Neuron (in vitro differentiated cells): ENCODE measurements around the gene ARHGEF7.

Source experiments
- H2AFZ ChIP-seq: one replicate; pipeline ENCODE4 v1.6.1; 2013; ENCODE audit warnings: low read depth, mild to moderate bottlenecking, inconsistent platforms, low read length, moderate library complexity
- H3K27me3 ChIP-seq: one replicate; pipeline ENCODE4 v1.6.1; 2013; ENCODE audit warnings: low read length; ENCODE audit not compliant: insufficient read depth
- H3K36me3 ChIP-seq: one replicate; pipeline ENCODE4 v1.6.1; 2013; ENCODE audit warnings: low read length; ENCODE audit not compliant: insufficient read depth
- H3K4me1 ChIP-seq: one replicate; pipeline ENCODE4 v1.6.1; 2013; ENCODE audit warnings: low read length; ENCODE audit not compliant: insufficient read depth
- H3K4me3 ChIP-seq: 2 replicates; pipeline ENCODE4 v1.5.1; 2013; ENCODE audit warnings: mild to moderate bottlenecking, low read length, moderate library complexity
- H3K9me3 ChIP-seq: one replicate; pipeline ENCODE4 v1.6.1; 2013; ENCODE audit warnings: low read length

The ARHGEF7 gene

GRCh38 chr13:111153977-111154332 is 38.8 kb downstream of the ARHGEF7 start:
- Histone ChIP-seq H3K27me3 (no peaks in the 10 kb centered on the region), H3K9me3 (no peaks in the 10 kb centered on the region), H3K4me3 (peak overlapping the region; percentile 82), H3K4me1 (peaks cover 18% of the 10 kb centered on the region), H3K36me3 (peaks cover 7% of the 10 kb centered on the region), H2AFZ (no peak overlapping the region)

- Histone ChIP-seq H2AFZ (no peak overlapping the region), H3K4me1 (peaks cover 18% of the 10 kb centered on the region), H3K27me3 (no peaks in the 10 kb centered on the region), H3K9me3 (no peaks in the 10 kb centered on the region), H3K4me3 (no peak overlapping the region), H3K36me3 (peaks cover 22% of the 10 kb centered on the region)
Observed at GRCh38 chr13:111156421-111156820, 41.3 kb downstream of the ARHGEF7 start.

GRCh38 chr13:111158136-111158805 is 43.2 kb downstream of the ARHGEF7 start:
- Histone ChIP-seq H3K4me3 (no peak overlapping the region), H3K27me3 (no peaks in the 10 kb centered on the region), H3K4me1 (peaks cover 12% of the 10 kb centered on the region), H2AFZ (no peak overlapping the region), H3K9me3 (no peaks in the 10 kb centered on the region), H3K36me3 (peaks cover 32% of the 10 kb centered on the region)

- Histone ChIP-seq H2AFZ (no peak overlapping the region), H3K4me3 (no peak overlapping the region), H3K4me1 (peaks cover 5% of the 10 kb centered on the region), H3K27me3 (no peaks in the 10 kb centered on the region), H3K9me3 (no peaks in the 10 kb centered on the region), H3K36me3 (peaks cover 38% of the 10 kb centered on the region)
Observed at GRCh38 chr13:111159362-111160320, 44.5 kb downstream of the ARHGEF7 start.

- H3K4me1 ChIP-seq, result no peaks in the 10 kb centered on the region
- H3K4me3 ChIP-seq, result no peak overlapping the region
- H3K36me3 ChIP-seq, result peaks cover 46% of the 10 kb centered on the region
Observed at GRCh38 chr13:111160648-111161047, 45.5 kb downstream of the ARHGEF7 start.

GRCh38 chr13:111161601-111162600 is 46.8 kb downstream of the ARHGEF7 start:
- Histone ChIP-seq H3K36me3 (peaks cover 46% of the 10 kb centered on the region), H3K27me3 (no peaks in the 10 kb centered on the region), H3K4me1 (no peaks in the 10 kb centered on the region), H3K9me3 (no peaks in the 10 kb centered on the region), H3K4me3 (no peak overlapping the region), H2AFZ (no peak overlapping the region)

More at GRCh38 chr13:111160648-111161047, 45.5 kb downstream of the ARHGEF7 start:
- Histone ChIP-seq H3K27me3 (no peaks in the 10 kb centered on the region), H3K9me3 (no peaks in the 10 kb centered on the region), H2AFZ (no peak overlapping the region)

- no peak overlapping the region for H3K4me3 ChIP-seq
- H3K27me3 ChIP-seq, result no peaks in the 10 kb centered on the region
- H3K4me1 ChIP-seq, result no peaks in the 10 kb centered on the region
- peaks cover 4% of the 10 kb centered on the region for H3K9me3 ChIP-seq
- no peak overlapping the region for H2AFZ ChIP-seq
- H3K36me3 ChIP-seq, result peaks cover 35% of the 10 kb centered on the region
Observed at GRCh38 chr13:111165241-111166010, 50.3 kb downstream of the ARHGEF7 start.

GRCh38 chr13:111166882-111167675 is 52.0 kb downstream of the ARHGEF7 start:
- H3K4me1 ChIP-seq, result no peaks in the 10 kb centered on the region
- peaks cover 32% of the 10 kb centered on the region for H3K36me3 ChIP-seq
- H2AFZ ChIP-seq, result no peak overlapping the region
- no peaks in the 10 kb centered on the region for H3K27me3 ChIP-seq
- peaks cover 4% of the 10 kb centered on the region for H3K9me3 ChIP-seq
- H3K4me3 ChIP-seq, result no peak overlapping the region

- Histone ChIP-seq H2AFZ (no peak overlapping the region), H3K4me3 (no peak overlapping the region), H3K4me1 (no peaks in the 10 kb centered on the region), H3K36me3 (peaks cover 32% of the 10 kb centered on the region), H3K27me3 (no peaks in the 10 kb centered on the region), H3K9me3 (peaks cover 4% of the 10 kb centered on the region)
Observed at GRCh38 chr13:111168107-111168506, 53.0 kb downstream of the ARHGEF7 start.

- Histone ChIP-seq H3K27me3 (no peaks in the 10 kb centered on the region), H3K4me1 (no peaks in the 10 kb centered on the region), H2AFZ (no peak overlapping the region), H3K4me3 (no peak overlapping the region), H3K36me3 (peaks cover 18% of the 10 kb centered on the region), H3K9me3 (peaks cover 4% of the 10 kb centered on the region)
Observed at GRCh38 chr13:111171112-111171511, 56.0 kb downstream of the ARHGEF7 start.

- H3K4me3 ChIP-seq, result no peak overlapping the region
- H3K27me3 ChIP-seq, result no peaks in the 10 kb centered on the region
- no peak overlapping the region for H2AFZ ChIP-seq
- peaks cover 4% of the 10 kb centered on the region for H3K9me3 ChIP-seq
- peaks cover 18% of the 10 kb centered on the region for H3K36me3 ChIP-seq
- H3K4me1 ChIP-seq, result no peaks in the 10 kb centered on the region
Observed at GRCh38 chr13:111171629-111172028, 56.5 kb downstream of the ARHGEF7 start.
